ENCODE results near the gene TCF12. TPM values are rescaled to one million over a fixed set of nuclear protein-coding genes. Genes with fewer than 3 reads are reported as not detected.

The TCF12 gene
- total RNA-seq, 1 experiment from 2014 or later = 76.7 TPM

DNA sequence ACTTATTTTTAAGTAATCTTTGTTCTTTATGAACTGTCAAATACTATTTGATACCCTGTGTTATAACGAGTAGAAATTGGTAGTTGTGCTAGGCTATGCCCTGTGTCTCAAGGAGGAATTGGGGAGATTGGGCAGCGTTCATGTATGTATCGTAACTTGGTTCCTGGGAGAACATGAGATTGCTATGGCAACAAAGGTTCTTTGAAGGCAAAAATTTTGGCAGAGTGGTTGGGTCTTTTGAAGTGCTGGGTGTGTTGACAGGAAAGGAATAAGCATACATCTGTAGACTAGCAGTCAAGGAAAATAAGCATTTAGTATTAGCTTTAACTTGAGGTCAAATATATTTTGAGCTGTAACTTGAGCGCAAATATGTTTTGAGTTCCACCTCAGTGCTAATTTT, 45.3 kb downstream of the TCF12 start:
- Histone ChIP-seq H4K8ac (replicated peaks; ENCODE audit: insufficient read length, low read depth, low read length) (no peak overlapping the region), H3K4me1 (ENCODE audit: insufficient read depth, low read length) (peaks cover 6% of the 10 kb centered on the region; the same call in 1 of the 2 replicates), H3K27ac (ENCODE audit: insufficient read length, low read depth, low read length) (no peak overlapping the region), H3K27me3 (ENCODE audit: insufficient read depth, low read length) (no peaks in the 10 kb centered on the region), H2AK5ac (ENCODE audit: insufficient read length, low read length) (no peak overlapping the region), H3K4ac (ENCODE audit: low read depth, low read length) (no peak overlapping the region), H4K91ac (ENCODE audit: insufficient read length, low read depth, low read length) (no peak overlapping the region), H3K14ac (ENCODE audit: insufficient read depth, low read length) (no peak overlapping the region), H3K9ac (ENCODE audit: extremely low read depth, insufficient read length, low read length) (no peak overlapping the region), H4K5ac (ENCODE audit: insufficient read length, low read depth, low read length) (no peak overlapping the region), H3K23me2 (ENCODE audit: insufficient read length, low read depth, low read length, poor library complexity, severe bottlenecking) (no peaks in the 10 kb centered on the region), H3K4me2 (ENCODE audit: insufficient read depth, insufficient read length, low read length) (no peak overlapping the region), H3K9me3 (ENCODE audit: control insufficient read depth, low read depth, low read length) (no peaks in the 10 kb centered on the region), H2BK15ac (ENCODE audit: low read depth, low read length) (no peak overlapping the region), H2BK120ac (ENCODE audit: low read depth, low read length, poor library complexity, severe bottlenecking) (no peak overlapping the region), H2AFZ (ENCODE audit: low read length) (no peak overlapping the region), H2BK20ac (ENCODE audit: low read depth, low read length, poor library complexity, severe bottlenecking) (no peak overlapping the region), H3K56ac (ENCODE audit: insufficient read length, low read depth, low read length) (no peak overlapping the region), H3K79me2 (ENCODE audit: insufficient read depth, low read length) (peaks cover 16% of the 10 kb centered on the region; the same call in 1 of the 2 replicates), H3K18ac (ENCODE audit: insufficient read length, low read depth, low read length) (no peak overlapping the region), H3K79me1 (ENCODE audit: insufficient read depth, low read depth, low read length, poor library complexity, severe bottlenecking) (peaks cover 6% of the 10 kb centered on the region), H3K23ac (ENCODE audit: insufficient read length, low read depth, low read length) (no peak overlapping the region), H3T11ph (ENCODE audit: low read length) (no peak overlapping the region), H2BK12ac (ENCODE audit: insufficient read length, low read depth, low read length) (no peak overlapping the region), H2BK5ac (ENCODE audit: insufficient read length, low read length) (no peak overlapping the region), H4K20me1 (ENCODE audit: control insufficient read depth, insufficient read depth, insufficient read length) (no peaks in the 10 kb centered on the region)
- no peaks in the 10 kb centered on the region for H3K9me3 Mint-ChIP-seq
- H3K36me3 Mint-ChIP-seq (ENCODE audit: insufficient read depth in 1 of 3, low read depth in 3 of 3) = no peaks in the 10 kb centered on the region
- no peaks in the 10 kb centered on the region for H3K27me3 Mint-ChIP-seq (ENCODE audit: low read depth)
- peaks cover 42 to 44% of the 10 kb centered on the region in 2 experiments for H3K4me1 Mint-ChIP-seq
- H3K27ac Mint-ChIP-seq = peak overlapping the region in 2 of 3 experiments; percentile 2 to 78; a peak in 2 of 7 replicates
- WGBS (ENCODE audit: extremely low coverage, insufficient read length, low lambda C conversion rate) = no CpG with 5 or more reads among the region's 4 CpGs
- H3K4me3 Mint-ChIP-seq = no peak overlapping the region
- TF ChIP-seq, protein P1, sequence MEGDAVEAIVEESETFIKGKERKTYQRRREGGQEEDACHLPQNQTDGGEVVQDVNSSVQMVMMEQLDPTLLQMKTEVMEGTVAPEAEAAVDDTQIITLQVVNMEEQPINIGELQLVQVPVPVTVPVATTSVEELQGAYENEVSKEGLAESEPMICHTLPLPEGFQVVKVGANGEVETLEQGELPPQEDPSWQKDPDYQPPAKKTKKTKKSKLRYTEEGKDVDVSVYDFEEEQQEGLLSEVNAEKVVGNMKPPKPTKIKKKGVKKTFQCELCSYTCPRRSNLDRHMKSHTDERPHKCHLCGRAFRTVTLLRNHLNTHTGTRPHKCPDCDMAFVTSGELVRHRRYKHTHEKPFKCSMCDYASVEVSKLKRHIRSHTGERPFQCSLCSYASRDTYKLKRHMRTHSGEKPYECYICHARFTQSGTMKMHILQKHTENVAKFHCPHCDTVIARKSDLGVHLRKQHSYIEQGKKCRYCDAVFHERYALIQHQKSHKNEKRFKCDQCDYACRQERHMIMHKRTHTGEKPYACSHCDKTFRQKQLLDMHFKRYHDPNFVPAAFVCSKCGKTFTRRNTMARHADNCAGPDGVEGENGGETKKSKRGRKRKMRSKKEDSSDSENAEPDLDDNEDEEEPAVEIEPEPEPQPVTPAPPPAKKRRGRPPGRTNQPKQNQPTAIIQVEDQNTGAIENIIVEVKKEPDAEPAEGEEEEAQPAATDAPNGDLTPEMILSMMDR (conservative IDR thresholded peaks at IDR 0.05) = no peak
- DNase-seq = no peak

Measured in H9 (cell line).